Keratinocyte (primary cell): ENCODE data around the gene INPP4B. TPM values are rescaled to one million over a fixed set of nuclear protein-coding genes. Genes with fewer than 3 reads are reported as not detected.

Experiments used
- DNase-seq: peaks from one replicate; pipeline ENCODE4 v3.0.0-alpha.2; 2011; ENCODE audit warnings: low read depth, missing footprints, low spot score
- FAIRE-seq: peaks from 2 replicates; lab custom pipeline; 2011; peaks lifted over from hg19 to GRCh38; lab: Jason Lieb, UNC
- H2AFZ ChIP-seq: 2 replicates; pipeline ENCODE4 v1.6.0; 2012; ENCODE audit warnings: low read length, control low read depth, inconsistent platforms; ENCODE audit not compliant: control insufficient read depth
- H3K27ac ChIP-seq: 2 replicates; pipeline ENCODE4 v1.5.1; 2011; ENCODE audit warnings: low read length; ENCODE audit not compliant: control insufficient read depth, insufficient read depth
- H3K27me3 ChIP-seq: 3 replicates; pipeline ENCODE4 v1.6.0; 2011; ENCODE audit warnings: low read length; ENCODE audit not compliant: control insufficient read depth, insufficient read depth; ENCODE audit errors: extremely low read depth
- H3K36me3 ChIP-seq, 2 experiments: 2 replicates in 1 of 2; 3 replicates in 1 of 2; pipeline ENCODE4 v1.5.1; 2011; ENCODE audit warnings: low read length in 2 of 2, mild to moderate bottlenecking in 1 of 2; ENCODE audit not compliant: control insufficient read depth in 2 of 2, insufficient read depth in 2 of 2; ENCODE audit errors: extremely low read depth in 1 of 2
- H3K4me1 ChIP-seq: 3 replicates; pipeline ENCODE4 v1.5.1; 2011; ENCODE audit warnings: low read length; ENCODE audit not compliant: control insufficient read depth, insufficient read depth; ENCODE audit errors: extremely low read depth
- H3K4me2 ChIP-seq: 3 replicates; pipeline ENCODE4 v1.6.0; 2011; ENCODE audit warnings: low read depth, low read length; ENCODE audit not compliant: control insufficient read depth, insufficient read depth; ENCODE audit errors: extremely low read depth
- H3K4me3 ChIP-seq, 3 experiments: fragments of 200-600 bp in 1 of 3; sonication (generic) in 1 of 3; 2 replicates in 2 of 3; 3 replicates in 1 of 3; pipeline ENCODE4 v1.5.1; 2011 to 2016; ENCODE audit warnings: low read length in 3 of 3, mild to moderate bottlenecking in 3 of 3, control low read depth in 2 of 3, inconsistent platforms in 1 of 3, low read depth in 1 of 3, mixed read lengths in 1 of 3, mixed run types in 1 of 3, moderate library complexity in 1 of 3; ENCODE audit not compliant: control insufficient read depth in 2 of 3, insufficient read depth in 2 of 3; ENCODE audit errors: extremely low read depth in 1 of 3
- H3K79me2 ChIP-seq: 2 replicates; pipeline ENCODE4 v1.6.0; 2012; ENCODE audit warnings: low read length; ENCODE audit not compliant: control insufficient read depth, insufficient read depth
- H3K9ac ChIP-seq: 3 replicates; pipeline ENCODE4 v1.6.0; 2011; ENCODE audit warnings: low read length; ENCODE audit not compliant: control insufficient read depth, insufficient read depth; ENCODE audit errors: extremely low read depth
- H3K9me1 ChIP-seq: 3 replicates; pipeline ENCODE4 v1.6.0; 2011; ENCODE audit warnings: low read length; ENCODE audit not compliant: control insufficient read depth, insufficient read depth; ENCODE audit errors: extremely low read depth
- H3K9me3 ChIP-seq: 2 replicates; pipeline ENCODE4 v1.5.1; 2012; ENCODE audit warnings: low read depth, low read length; ENCODE audit not compliant: control insufficient read depth
- H4K20me1 ChIP-seq: 3 replicates; pipeline ENCODE4 v1.6.0; 2011; ENCODE audit warnings: low read length; ENCODE audit not compliant: control insufficient read depth, insufficient read depth; ENCODE audit errors: extremely low read depth
- CTCF ChIP-seq, 3 experiments: IDR thresholded peaks in 1 of 3; conservative IDR thresholded peaks in 1 of 3; optimal IDR thresholded peaks in 1 of 3; 2 replicates in 2 of 3; 3 replicates in 1 of 3; pipeline versions ENCODE3 to v1.5.1; 2011; ENCODE audit warnings: low read length in 3 of 3, mild to moderate bottlenecking in 3 of 3, moderate library complexity in 2 of 3, control low read depth in 1 of 3, inconsistent platforms in 1 of 3; ENCODE audit not compliant: insufficient read depth in 2 of 3; ENCODE audit errors: extremely low read depth in 1 of 3
- EZH2 ChIP-seq: IDR thresholded peaks from one replicate; pipeline ENCODE4 v1.6.1; 2012; ENCODE audit warnings: inconsistent platforms, mild to moderate bottlenecking, low read length, moderate library complexity
- dilution Hi-C: fragments of 300-500 bp; cut with MboI; formaldehyde crosslinking; loops from one replicate; pipeline ENCODE4 v1.7.0; 2020; ENCODE audit warnings: low sequenced_read_pairs; ENCODE audit not compliant: extremely low pct_ligation_motif_present
- polyA plus RNA-seq, 5 experiments: library from polyadenylated mRNA; depleted of rRNA in 3 of 5; stranded (reverse) in 3 of 5; stranded (forward) in 1 of 5; unstranded in 1 of 5; fragments of >200 nt; gene quantifications; 1 replicate in 1 of 5; 2 replicates in 3 of 5; 3 replicates in 1 of 5; pipeline versions ENCODE4 v1.2.1 to v1.2.3, GENCODE V29; 2011 to 2012; ENCODE audit warnings: missing spikeins in 2 of 5, low read depth in 1 of 5, low replicate concordance in 1 of 5

The INPP4B gene
- polyA plus RNA-seq, 1 donor (not counting 4 experiments of a cell fraction or from before 2014, with no cell fraction given): 50.2 TPM

- no peak overlapping the region for H3K9ac ChIP-seq
- H3K27ac ChIP-seq: no peak overlapping the region
- no peaks in the 10 kb centered on the region for H3K9me3 ChIP-seq
- H3K36me3 ChIP-seq: peaks cover 3 to 4% of the 10 kb centered on the region in 2 experiments
- TF ChIP-seq EZH2 (no peak), CTCF (optimal IDR thresholded peaks at IDR 0.05 in 1 of 3, IDR thresholded peaks at IDR 0.05 in 1 of 3, conservative IDR thresholded peaks at IDR 0.05 in 1 of 3; ENCODE audit: extremely low read depth in 1 of 3, insufficient read depth in 2 of 3, low read length in 3 of 3) (no peak)
- no peak for DNase-seq
- dilution Hi-C loops: no loop called here
- peaks cover 3% of the 10 kb centered on the region for H3K9me1 ChIP-seq
- no peaks in the 10 kb centered on the region for H3K27me3 ChIP-seq
- no peak overlapping the region for H3K4me3 ChIP-seq
- H2AFZ ChIP-seq: no peak overlapping the region
- H3K4me1 ChIP-seq: no peaks in the 10 kb centered on the region
- H3K79me2 ChIP-seq: peaks cover 93% of the 10 kb centered on the region
- FAIRE-seq: no peak
- peaks cover 4% of the 10 kb centered on the region for H4K20me1 ChIP-seq
- H3K4me2 ChIP-seq: no peak overlapping the region
These were observed 515.0 kb downstream of the INPP4B start for GRCh38 chr4:142331132-142331531.

- Histone ChIP-seq H2AFZ (no peak overlapping the region), H3K79me2 (peaks cover 93% of the 10 kb centered on the region), H3K27me3 (no peaks in the 10 kb centered on the region), H3K4me1 (no peaks in the 10 kb centered on the region), H3K36me3 (peaks cover 3 to 4% of the 10 kb centered on the region in 2 experiments), H3K4me3 (no peak overlapping the region), H3K9ac (no peak overlapping the region), H3K4me2 (no peak overlapping the region), H3K9me1 (peaks cover 3% of the 10 kb centered on the region), H3K27ac (no peak overlapping the region), H4K20me1 (peaks cover 4% of the 10 kb centered on the region), H3K9me3 (no peaks in the 10 kb centered on the region)
- DNase-seq (no peak), FAIRE-seq (no peak)
- dilution Hi-C loops: no loop called here
- TF ChIP-seq CTCF (optimal IDR thresholded peaks at IDR 0.05 in 1 of 3, IDR thresholded peaks at IDR 0.05 in 1 of 3, conservative IDR thresholded peaks at IDR 0.05 in 1 of 3; ENCODE audit: extremely low read depth in 1 of 3, insufficient read depth in 2 of 3, low read length in 3 of 3) (no peak), EZH2 (no peak)
These were observed 515.8 kb downstream of the INPP4B start for GRCh38 chr4:142330311-142330710.
